PC-3 (cell line): Measurements from ENCODE around the gene CBLN1. TPM values are rescaled to one million over a fixed set of nuclear protein-coding genes. Genes with fewer than 3 reads are reported as not detected.

Source experiments
- ATAC-seq: fragments of 200-7000 bp; cut with Tn5 transposase; 2 replicates; pipeline ENCODE4 v1.9.1; 2020; ENCODE audit warnings: mild to moderate bottlenecking, moderate library complexity
- BruUV-seq: library from RNA; stranded (reverse); fragments of 400-500 nt; replicated peaks from 2 replicates; lab custom pipeline; 2021; lab: Mats Ljungman, UMichigan
- CTCF ChIA-PET: fragments of 300-600 bp; sonication (Branson Sonifier 250); formaldehyde crosslinking; loops from one replicate; lab custom pipeline; 2022; ENCODE audit warnings: antibody characterized with exemption; lab: Charles Lee
- POLR2A ChIA-PET: fragments of 300-600 bp; sonication (Branson Sonifier 250); formaldehyde crosslinking; loops from one replicate; lab custom pipeline; 2022; ENCODE audit warnings: antibody characterized with exemption; ENCODE audit not compliant: unreplicated experiment; lab: Charles Lee
- DNase-seq: peaks from one replicate; pipeline ENCODE4 v3.0.0-alpha.2; 2015
- H2AFZ ChIP-seq: fragments of 300-600 bp; sonication (generic); 2 replicates; pipeline ENCODE4 v1.6.0; 2016; ENCODE audit warnings: antibody characterized with exemption, low read length
- H3F3A ChIP-seq: fragments of 300-600 bp; sonication (generic); one replicate; pipeline ENCODE4 v1.6.0; 2017; ENCODE audit warnings: antibody characterized with exemption, low read length, control low read depth, mild to moderate bottlenecking; ENCODE audit not compliant: unreplicated experiment
- H3K27ac ChIP-seq: fragments of 300-600 bp; sonication (generic); 2 replicates; pipeline ENCODE4 v1.5.1; 2016; ENCODE audit warnings: mild to moderate bottlenecking, low read length
- H3K27me3 ChIP-seq: fragments of 300-600 bp; sonication (generic); 2 replicates; pipeline ENCODE4 v1.6.1; 2016; ENCODE audit warnings: low read length, mixed read lengths
- H3K36me3 ChIP-seq: fragments of 300-600 bp; sonication (generic); 2 replicates; pipeline ENCODE4 v1.6.1; 2016; ENCODE audit warnings: low read depth, mixed run types, low read length, mixed read lengths
- H3K4me1 ChIP-seq: fragments of 300-600 bp; sonication (generic); 2 replicates; pipeline ENCODE4 v1.5.1; 2016; ENCODE audit warnings: low read length; ENCODE audit not compliant: insufficient read depth
- H3K4me2 ChIP-seq: fragments of 300-600 bp; sonication (generic); 2 replicates; pipeline ENCODE4 v1.6.0; 2016; ENCODE audit warnings: low read length
- H3K4me3 ChIP-seq: fragments of 300-600 bp; sonication (generic); 2 replicates; pipeline ENCODE4 v1.5.1; 2016; ENCODE audit warnings: mild to moderate bottlenecking, low read length, mixed read lengths
- H3K79me2 ChIP-seq: fragments of 300-600 bp; sonication (generic); 2 replicates; pipeline ENCODE4 v1.6.1; 2017; ENCODE audit warnings: low read length, mixed read lengths
- H3K9ac ChIP-seq: fragments of 300-600 bp; sonication (generic); 2 replicates; pipeline ENCODE4 v1.6.0; 2016; ENCODE audit warnings: mild to moderate bottlenecking, low read length
- H3K9me2 ChIP-seq: fragments of 300-600 bp; sonication (generic); replicated peaks from 2 replicates; pipeline ENCODE4 v1.6.1; 2016; ENCODE audit warnings: mixed run types, low read length, mixed read lengths
- H3K9me3 ChIP-seq: fragments of 300-600 bp; sonication (generic); 2 replicates; pipeline ENCODE4 v1.6.1; 2016; ENCODE audit warnings: low read length, mixed read lengths
- H4K20me1 ChIP-seq: fragments of 300-600 bp; sonication (generic); 2 replicates; pipeline ENCODE4 v1.6.1; 2016; ENCODE audit warnings: low read length, mixed read lengths
- EZH2 ChIP-seq: fragments of 300-600 bp; sonication (generic); IDR thresholded peaks from one replicate; pipeline ENCODE4 v1.6.1; 2017; ENCODE audit warnings: antibody characterized with exemption, mild to moderate bottlenecking, low read length; ENCODE audit not compliant: unreplicated experiment
- EZH2phosphoT487 ChIP-seq: fragments of 300-600 bp; sonication (generic); IDR thresholded peaks from 2 replicates; pipeline ENCODE4 v1.6.1; 2018; ENCODE audit warnings: mild to moderate bottlenecking, antibody characterized with exemption, low read length, borderline replicate concordance
- intact Hi-C: fragments of 100-400 bp; cut with micrococcal nuclease; formaldehyde crosslinking; loops from 2 replicates; pipeline ENCODE4 v1.9.0; 2023
- total RNA-seq: library from RNA; depleted of rRNA; stranded (reverse); fragments of >200 nt; gene quantifications from 2 replicates; pipeline ENCODE4 v1.2.3, GENCODE V29; 2014
- TF ChIP-seq, protein P1 (sequence below): fragments of 300-600 bp; sonication (generic); conservative IDR thresholded peaks from 2 replicates; pipeline ENCODE4 v1.5.1; 2017; ENCODE audit warnings: antibody characterized with exemption, low read depth, mild to moderate bottlenecking, low read length

CBLN1 gene
- total RNA-seq, 1 experiment from 2014 or later: 0.04 TPM

DNA sequence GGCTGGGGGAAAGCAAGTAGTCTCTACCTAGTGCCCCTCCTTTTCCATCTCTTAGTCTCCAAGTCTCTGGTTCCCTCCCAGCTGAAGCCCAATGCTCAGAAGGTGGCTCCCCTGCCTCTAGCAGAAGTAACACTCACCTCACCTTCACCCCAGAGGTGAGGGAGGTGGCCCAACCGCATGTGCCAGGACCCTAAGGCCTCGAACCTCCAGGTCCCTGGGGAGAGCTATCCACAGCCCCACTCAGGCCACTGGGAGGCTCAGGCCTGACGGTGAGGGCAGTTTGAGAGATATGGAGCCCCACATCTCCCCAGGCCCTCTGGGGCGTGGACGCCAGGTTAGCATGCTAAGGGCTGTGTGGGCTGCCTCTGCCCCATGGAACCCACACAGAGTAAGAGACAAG lies 5.8 kb downstream of the CBLN1 start:
- Histone ChIP-seq H3K4me3 (no peak overlapping the region), H3F3A (no peaks in the 10 kb centered on the region), H4K20me1 (no peaks in the 10 kb centered on the region), H3K27me3 (peaks cover 54% of the 10 kb centered on the region), H3K4me1 (no peaks in the 10 kb centered on the region), H3K79me2 (no peaks in the 10 kb centered on the region), H2AFZ (no peak overlapping the region), H3K9me3 (no peaks in the 10 kb centered on the region), H3K36me3 (no peaks in the 10 kb centered on the region), H3K9me2 (no peaks in the 10 kb centered on the region), H3K9ac (no peak overlapping the region), H3K4me2 (no peak overlapping the region), H3K27ac (no peak overlapping the region)
- no peak for TF ChIP-seq EZH2phosphoT487
- TF ChIP-seq, protein P1, sequence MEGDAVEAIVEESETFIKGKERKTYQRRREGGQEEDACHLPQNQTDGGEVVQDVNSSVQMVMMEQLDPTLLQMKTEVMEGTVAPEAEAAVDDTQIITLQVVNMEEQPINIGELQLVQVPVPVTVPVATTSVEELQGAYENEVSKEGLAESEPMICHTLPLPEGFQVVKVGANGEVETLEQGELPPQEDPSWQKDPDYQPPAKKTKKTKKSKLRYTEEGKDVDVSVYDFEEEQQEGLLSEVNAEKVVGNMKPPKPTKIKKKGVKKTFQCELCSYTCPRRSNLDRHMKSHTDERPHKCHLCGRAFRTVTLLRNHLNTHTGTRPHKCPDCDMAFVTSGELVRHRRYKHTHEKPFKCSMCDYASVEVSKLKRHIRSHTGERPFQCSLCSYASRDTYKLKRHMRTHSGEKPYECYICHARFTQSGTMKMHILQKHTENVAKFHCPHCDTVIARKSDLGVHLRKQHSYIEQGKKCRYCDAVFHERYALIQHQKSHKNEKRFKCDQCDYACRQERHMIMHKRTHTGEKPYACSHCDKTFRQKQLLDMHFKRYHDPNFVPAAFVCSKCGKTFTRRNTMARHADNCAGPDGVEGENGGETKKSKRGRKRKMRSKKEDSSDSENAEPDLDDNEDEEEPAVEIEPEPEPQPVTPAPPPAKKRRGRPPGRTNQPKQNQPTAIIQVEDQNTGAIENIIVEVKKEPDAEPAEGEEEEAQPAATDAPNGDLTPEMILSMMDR: no peak
- no peak for TF ChIP-seq EZH2
- no peak for DNase-seq
- ATAC-seq: no peak
- ChIA-PET CTCF (no interaction called here), POLR2A (no interaction called here)
- BruUV-seq: no TSS peak
- intact Hi-C loops: no loop called here

DNA sequence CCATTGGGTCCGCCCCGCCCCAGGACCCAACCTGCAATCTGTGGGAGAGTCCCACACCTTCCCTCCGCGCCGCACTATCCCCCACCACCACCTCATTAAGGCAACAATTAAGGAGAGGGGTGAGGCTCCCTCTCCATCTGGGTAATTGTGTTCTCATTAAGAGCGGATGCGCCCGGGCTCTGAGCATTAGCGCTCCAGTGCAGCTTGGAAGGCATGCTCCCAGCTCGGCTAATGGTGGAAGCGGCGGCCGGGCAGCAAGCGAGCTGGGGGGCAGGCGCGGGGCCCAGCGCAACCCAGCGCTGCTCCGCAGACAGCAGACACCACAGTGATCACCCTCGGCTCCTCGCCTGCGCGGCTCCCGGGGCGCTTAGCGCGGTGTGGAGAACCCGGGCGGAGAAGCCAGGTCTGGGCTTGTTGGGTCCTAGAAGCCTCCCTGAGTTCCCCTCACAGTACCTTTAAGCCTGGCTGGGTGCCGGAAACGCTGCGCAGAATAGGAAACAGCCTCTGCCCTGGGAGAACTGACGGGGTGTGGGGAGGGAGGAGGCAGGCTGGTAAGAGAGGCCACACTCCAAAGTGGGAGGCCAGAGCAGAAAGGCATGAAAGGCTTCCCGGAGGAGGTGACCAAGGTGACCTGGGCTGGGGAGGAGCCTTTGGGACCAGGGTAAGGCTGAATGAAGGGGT lies 6.4 kb downstream of the CBLN1 start:
- no peak overlapping the region for H3K9ac ChIP-seq
- peaks cover 47% of the 10 kb centered on the region for H3K27me3 ChIP-seq
- no peaks in the 10 kb centered on the region for H3K36me3 ChIP-seq
- no peaks in the 10 kb centered on the region for H3K4me1 ChIP-seq
- H4K20me1 ChIP-seq: no peaks in the 10 kb centered on the region
- no peaks in the 10 kb centered on the region for H3K79me2 ChIP-seq
- no peaks in the 10 kb centered on the region for H3K9me2 ChIP-seq
- CTCF ChIA-PET: no interaction called here
- intact Hi-C loops: no loop called here
- no peak overlapping the region for H3K4me3 ChIP-seq
- no peaks in the 10 kb centered on the region for H3F3A ChIP-seq
- no peak for DNase-seq
- H3K4me2 ChIP-seq: no peak overlapping the region
- no peak for ATAC-seq
- TF ChIP-seq EZH2 (no peak), EZH2phosphoT487 (no peak)
- TF ChIP-seq, protein P1: no peak
- H3K9me3 ChIP-seq: no peaks in the 10 kb centered on the region
- H3K27ac ChIP-seq: no peak overlapping the region
- no TSS peak for BruUV-seq
- H2AFZ ChIP-seq: no peak overlapping the region
- POLR2A ChIA-PET: no interaction called here

DNA sequence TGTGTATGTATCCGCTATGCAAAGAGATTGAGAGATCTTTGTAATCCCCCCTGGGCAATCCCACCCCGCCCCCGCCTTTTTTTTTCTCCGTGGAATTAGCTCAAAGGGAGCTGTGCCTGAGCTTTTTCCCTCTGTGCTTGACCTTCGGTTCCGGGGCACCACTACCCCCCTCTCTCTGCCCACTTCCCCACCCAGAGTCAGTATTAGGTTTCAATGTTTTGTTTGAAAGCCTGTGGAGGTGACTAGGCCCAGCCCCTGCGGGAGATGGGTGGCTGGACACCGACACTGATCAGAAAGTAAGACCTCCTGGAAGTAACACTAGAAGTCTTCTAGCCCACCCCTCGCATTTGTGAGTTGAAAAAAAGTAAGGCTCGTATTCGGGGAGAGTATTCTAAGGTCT lies 7.0 kb downstream of the CBLN1 start:
- Histone ChIP-seq H3K9me3 (no peaks in the 10 kb centered on the region), H3K27me3 (peaks cover 41% of the 10 kb centered on the region), H3K9me2 (no peaks in the 10 kb centered on the region), H4K20me1 (no peaks in the 10 kb centered on the region), H3K4me2 (no peak overlapping the region), H2AFZ (no peak overlapping the region), H3K27ac (no peak overlapping the region), H3K36me3 (no peaks in the 10 kb centered on the region), H3K4me3 (no peak overlapping the region), H3K79me2 (no peaks in the 10 kb centered on the region), H3K4me1 (no peaks in the 10 kb centered on the region), H3K9ac (no peak overlapping the region), H3F3A (no peaks in the 10 kb centered on the region)
- DNase-seq (no peak), ATAC-seq (no peak)
- intact Hi-C loops: no loop called here
- TF ChIP-seq, protein P1: no peak
- no peak for TF ChIP-seq EZH2
- no peak for TF ChIP-seq EZH2phosphoT487
- BruUV-seq: no TSS peak
- POLR2A ChIA-PET: no interaction called here
- CTCF ChIA-PET: no interaction called here
